ENCODE results near the gene SGPL1.
A peak's percentile ranks its signal among the peaks of the same experiment; 100 is the strongest.

SGPL1 gene

DNA sequence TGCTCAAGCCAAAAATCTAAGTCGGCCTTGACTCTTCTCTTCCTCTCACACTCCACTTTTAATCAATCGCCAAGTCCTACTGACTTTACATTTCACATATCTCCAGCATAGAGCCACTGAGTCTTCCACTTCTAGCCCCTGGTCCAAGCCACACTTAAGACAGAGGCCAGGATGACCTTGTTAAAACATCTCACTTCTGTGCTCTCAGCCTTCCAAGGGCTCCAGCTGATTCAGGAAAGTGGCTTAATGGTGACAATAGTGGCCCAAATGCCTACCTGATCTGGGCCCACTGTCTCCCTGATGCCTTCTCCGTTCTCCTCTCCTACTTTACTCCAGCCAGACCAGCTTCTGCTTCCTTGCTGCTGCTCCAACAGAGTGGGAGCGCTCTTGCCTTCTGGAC is 35.0 kb upstream of the SGPL1 start:
- Histone ChIP-seq H2BK120ac (ENCODE audit: low read depth, low read length) (no peak overlapping the region), H2AK5ac (ENCODE audit: low read length, severe bottlenecking) (no peak overlapping the region), H3K18ac (ENCODE audit: low read depth in 1 of 2, low read length in 2 of 2) (no peak overlapping the region), H2AFZ (ENCODE audit: low read depth, low read length) (no peak overlapping the region), H3K9ac (ENCODE audit: low read length) (no peak overlapping the region), H3K4ac (ENCODE audit: low read depth in 1 of 2, low read length in 2 of 2) (no peak overlapping the region), H3K23ac (ENCODE audit: low read length in 2 of 2) (no peak overlapping the region), H4K91ac (ENCODE audit: low read length) (no peak overlapping the region), H3K14ac (ENCODE audit: low read length in 2 of 2) (no peak overlapping the region), H3K36me3 (ENCODE audit: control insufficient read depth in 1 of 2, insufficient read depth in 2 of 2, low read depth in 1 of 2, low read length in 2 of 2) (no peaks in the 10 kb centered on the region), H2BK5ac (ENCODE audit: low read depth, low read length, poor library complexity, severe bottlenecking) (no peak overlapping the region), H2BK15ac (ENCODE audit: low read depth, poor library complexity, severe bottlenecking) (no peak overlapping the region), H3K79me1 (replicated peaks; ENCODE audit: low read length, poor library complexity, severe bottlenecking) (no peaks in the 10 kb centered on the region), H4K8ac (ENCODE audit: low read length) (no peak overlapping the region), H3K9me3 (ENCODE audit: control insufficient read depth, low read length) (no peaks in the 10 kb centered on the region), H3K4me3 (ENCODE audit: insufficient read depth in 1 of 2, low read depth in 1 of 2, low read length in 2 of 2) (no peak overlapping the region), H3K27ac (ENCODE audit: low read length, poor library complexity, severe bottlenecking) (no peak overlapping the region), H3K4me2 (ENCODE audit: low read length, poor library complexity, severe bottlenecking) (no peak overlapping the region), H3K4me1 (ENCODE audit: control insufficient read depth, insufficient read depth, low read depth, low read length) (no peaks in the 10 kb centered on the region), H3K27me3 (ENCODE audit: control insufficient read depth in 1 of 2, insufficient read depth in 1 of 2, low read length in 2 of 2) (peaks cover 22 to 27% of the 10 kb centered on the region in 2 experiments), H2BK12ac (ENCODE audit: low read length in 2 of 2) (no peak overlapping the region)
- 90% methylated on average over 4 of the region's 4 CpGs for WGBS
- no peak for DNase-seq

DNA sequence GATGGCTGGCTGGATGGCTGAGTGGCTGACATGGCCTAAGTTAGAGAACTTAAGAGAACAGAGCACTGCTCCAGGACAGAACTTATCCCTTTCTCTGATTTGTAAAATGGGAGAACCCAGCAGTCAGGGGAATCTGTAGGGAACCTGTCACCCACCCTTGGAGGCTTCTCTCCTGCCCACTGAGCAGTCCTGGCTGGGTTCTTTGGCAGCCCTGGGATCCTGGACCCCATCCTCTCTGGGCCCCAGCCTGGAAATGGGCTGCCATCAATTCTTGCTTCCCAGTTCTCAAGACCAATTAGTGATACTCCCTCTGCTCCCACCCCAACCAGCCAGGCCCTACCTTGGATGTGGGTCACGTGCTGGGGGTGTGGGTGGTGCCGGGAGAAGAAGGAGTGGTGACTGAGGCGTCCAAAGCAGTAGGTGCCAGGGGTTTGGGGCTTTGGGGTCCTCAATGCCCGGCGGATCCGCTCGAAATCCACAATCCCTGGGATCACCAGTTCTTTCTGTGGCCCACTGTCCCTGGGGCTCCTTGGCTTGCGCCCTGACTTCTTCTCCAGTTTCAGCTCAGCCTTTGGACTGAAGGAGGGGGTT is 34.2 kb upstream of the SGPL1 start:
- no peaks in the 10 kb centered on the region for H3K36me3 ChIP-seq (ENCODE audit: control insufficient read depth in 1 of 2, insufficient read depth in 2 of 2, low read depth in 1 of 2, low read length in 2 of 2)
- H3K23ac ChIP-seq (ENCODE audit: low read length in 2 of 2), result no peak overlapping the region
- H3K9ac ChIP-seq (ENCODE audit: low read length), result no peak overlapping the region
- H4K91ac ChIP-seq (ENCODE audit: low read length), result no peak overlapping the region
- no peak overlapping the region for H3K27ac ChIP-seq (ENCODE audit: low read length, poor library complexity, severe bottlenecking)
- H3K4ac ChIP-seq (ENCODE audit: low read depth in 1 of 2, low read length in 2 of 2), result no peak overlapping the region
- no peaks in the 10 kb centered on the region for H3K9me3 ChIP-seq (ENCODE audit: control insufficient read depth, low read length)
- no peak overlapping the region for H2BK12ac ChIP-seq (ENCODE audit: low read length in 2 of 2)
- H3K14ac ChIP-seq (ENCODE audit: low read length in 2 of 2), result no peak overlapping the region
- H2AK5ac ChIP-seq (ENCODE audit: low read length, severe bottlenecking), result no peak overlapping the region
- 83% methylated on average over 8 of the region's 8 CpGs for WGBS
- no peak overlapping the region for H2BK120ac ChIP-seq (ENCODE audit: low read depth, low read length)
- H2AFZ ChIP-seq (ENCODE audit: low read depth, low read length), result no peak overlapping the region
- H3K18ac ChIP-seq (ENCODE audit: low read depth in 1 of 2, low read length in 2 of 2), result no peak overlapping the region
- H3K4me1 ChIP-seq (ENCODE audit: control insufficient read depth, insufficient read depth, low read depth, low read length), result no peaks in the 10 kb centered on the region
- H3K79me1 ChIP-seq (replicated peaks; ENCODE audit: low read length, poor library complexity, severe bottlenecking), result no peaks in the 10 kb centered on the region
- H4K8ac ChIP-seq (ENCODE audit: low read length), result no peak overlapping the region
- H3K4me2 ChIP-seq (ENCODE audit: low read length, poor library complexity, severe bottlenecking), result no peak overlapping the region
- H3K27me3 ChIP-seq (ENCODE audit: control insufficient read depth in 1 of 2, insufficient read depth in 1 of 2, low read length in 2 of 2), result peaks cover 22 to 28% of the 10 kb centered on the region in 2 experiments
- DNase-seq, result no peak
- no peak overlapping the region for H2BK5ac ChIP-seq (ENCODE audit: low read depth, low read length, poor library complexity, severe bottlenecking)
- H2BK15ac ChIP-seq (ENCODE audit: low read depth, poor library complexity, severe bottlenecking), result no peak overlapping the region
- H3K4me3 ChIP-seq (ENCODE audit: insufficient read depth in 1 of 2, low read depth in 1 of 2, low read length in 2 of 2), result no peak overlapping the region

DNA sequence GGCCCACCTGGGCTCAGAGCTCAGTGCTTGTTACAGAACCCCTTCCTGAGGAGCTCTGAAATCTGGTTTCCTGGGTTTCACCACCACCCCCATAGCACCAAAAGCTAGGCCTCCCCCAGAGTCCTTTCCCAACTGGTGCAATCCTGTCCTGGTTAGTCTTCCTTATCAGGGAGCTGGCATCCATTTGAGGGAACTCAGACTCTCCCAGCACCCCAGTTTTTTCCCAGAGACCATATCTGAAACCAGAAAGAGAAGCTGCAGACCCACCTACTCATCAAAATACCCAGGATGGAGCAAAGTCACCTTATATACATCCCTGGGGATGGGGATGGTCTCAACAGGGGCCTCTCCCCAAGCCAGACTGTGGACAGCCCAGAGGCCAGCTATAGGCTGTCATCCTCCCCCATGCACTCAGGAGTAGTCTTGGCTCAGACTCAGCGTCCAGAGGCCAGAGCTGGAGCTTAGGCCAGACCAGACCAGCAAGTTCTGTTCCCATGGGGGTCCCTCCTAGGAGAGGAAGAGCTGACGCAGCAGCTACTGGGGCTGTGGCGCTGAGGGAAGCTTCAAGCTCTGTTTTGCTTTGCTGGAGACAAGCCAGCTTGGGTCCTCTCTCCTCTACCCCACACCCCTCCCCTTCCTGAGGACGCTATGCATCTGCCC is 33.5 kb upstream of the SGPL1 start:
- Histone ChIP-seq H3K4me3 (ENCODE audit: insufficient read depth in 1 of 2, low read depth in 1 of 2, low read length in 2 of 2) (no peak overlapping the region), H2BK120ac (ENCODE audit: low read depth, low read length) (no peak overlapping the region), H3K27me3 (ENCODE audit: control insufficient read depth in 1 of 2, insufficient read depth in 1 of 2, low read length in 2 of 2) (peaks cover 22 to 28% of the 10 kb centered on the region in 2 experiments), H3K4me2 (ENCODE audit: low read length, poor library complexity, severe bottlenecking) (no peak overlapping the region), H3K4me1 (ENCODE audit: control insufficient read depth, insufficient read depth, low read depth, low read length) (peaks cover 2% of the 10 kb centered on the region), H3K23ac (ENCODE audit: low read length in 2 of 2) (no peak overlapping the region), H2AFZ (ENCODE audit: low read depth, low read length) (no peak overlapping the region), H3K36me3 (ENCODE audit: control insufficient read depth in 1 of 2, insufficient read depth in 2 of 2, low read depth in 1 of 2, low read length in 2 of 2) (no peaks in the 10 kb centered on the region), H2BK15ac (ENCODE audit: low read depth, poor library complexity, severe bottlenecking) (no peak overlapping the region), H4K91ac (ENCODE audit: low read length) (no peak overlapping the region), H2BK12ac (ENCODE audit: low read length in 2 of 2) (no peak overlapping the region), H3K9me3 (ENCODE audit: control insufficient read depth, low read length) (no peaks in the 10 kb centered on the region), H3K18ac (ENCODE audit: low read depth in 1 of 2, low read length in 2 of 2) (no peak overlapping the region), H2BK5ac (ENCODE audit: low read depth, low read length, poor library complexity, severe bottlenecking) (no peak overlapping the region), H3K4ac (ENCODE audit: low read depth in 1 of 2, low read length in 2 of 2) (no peak overlapping the region), H3K14ac (ENCODE audit: low read length in 2 of 2) (no peak overlapping the region), H3K27ac (ENCODE audit: low read length, poor library complexity, severe bottlenecking) (no peak overlapping the region), H3K79me1 (replicated peaks; ENCODE audit: low read length, poor library complexity, severe bottlenecking) (no peaks in the 10 kb centered on the region), H4K8ac (ENCODE audit: low read length) (no peak overlapping the region), H2AK5ac (ENCODE audit: low read length, severe bottlenecking) (no peak overlapping the region), H3K9ac (ENCODE audit: low read length) (no peak overlapping the region)
- no peak for DNase-seq
- WGBS, result 62% methylated on average over 4 of the region's 4 CpGs

DNA sequence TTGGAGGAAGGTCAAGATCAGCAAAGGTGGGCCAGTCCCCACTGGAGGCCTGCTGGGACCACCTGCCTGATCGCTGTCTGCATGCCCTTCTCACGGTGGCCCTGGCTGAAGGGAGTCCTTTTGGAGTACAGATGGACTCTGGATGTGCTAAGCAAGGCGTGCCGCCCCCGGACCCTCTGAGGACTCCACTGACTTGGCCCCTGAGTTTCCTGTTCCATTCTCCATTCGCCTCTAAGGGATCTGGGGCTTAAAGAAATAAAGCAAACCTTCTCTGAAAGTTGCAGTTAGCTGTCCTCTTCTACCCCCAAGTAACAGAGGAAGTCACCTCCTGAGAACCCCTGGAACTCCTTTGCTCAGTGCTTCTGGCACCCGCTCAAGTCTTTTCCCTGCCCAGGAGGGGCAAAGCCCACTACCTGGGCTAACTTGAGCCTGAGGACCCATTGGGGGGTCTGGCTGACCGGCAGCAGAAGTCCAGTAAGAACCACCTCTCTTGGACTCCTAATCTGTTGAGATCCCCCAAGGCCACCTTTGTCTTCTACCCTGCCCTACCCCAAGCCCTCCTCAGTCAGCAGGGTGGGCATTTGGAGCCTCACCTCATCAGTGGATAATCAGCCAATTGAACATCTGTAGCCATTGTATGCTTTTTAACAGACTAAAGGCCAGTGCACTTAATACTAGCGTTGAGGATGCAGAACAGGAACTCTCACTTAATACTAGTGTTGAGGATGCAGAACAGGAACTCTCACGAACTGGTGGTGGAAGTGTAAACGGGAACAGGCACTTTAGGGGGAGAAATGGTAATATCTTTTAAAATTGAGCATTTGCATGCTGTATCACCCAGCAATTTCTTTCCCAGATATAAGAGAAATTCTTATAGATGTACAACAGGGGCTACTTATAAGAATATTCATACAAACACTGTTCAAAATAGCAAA is 32.7 kb upstream of the SGPL1 start:
- Histone ChIP-seq H2BK12ac (ENCODE audit: low read length in 2 of 2) (no peak overlapping the region), H2AK5ac (ENCODE audit: low read length, severe bottlenecking) (no peak overlapping the region), H3K4me1 (ENCODE audit: control insufficient read depth, insufficient read depth, low read depth, low read length) (peaks cover 2% of the 10 kb centered on the region), H4K91ac (ENCODE audit: low read length) (peak overlapping the region; percentile 36), H3K9me3 (ENCODE audit: control insufficient read depth, low read length) (no peaks in the 10 kb centered on the region), H2BK15ac (ENCODE audit: low read depth, poor library complexity, severe bottlenecking) (no peak overlapping the region), H3K14ac (ENCODE audit: low read length in 2 of 2) (no peak overlapping the region), H3K79me1 (replicated peaks; ENCODE audit: low read length, poor library complexity, severe bottlenecking) (no peaks in the 10 kb centered on the region), H3K27me3 (ENCODE audit: control insufficient read depth in 1 of 2, insufficient read depth in 1 of 2, low read length in 2 of 2) (peaks cover 22 to 28% of the 10 kb centered on the region in 2 experiments), H3K23ac (ENCODE audit: low read length in 2 of 2) (no peak overlapping the region), H3K4ac (ENCODE audit: low read depth in 1 of 2, low read length in 2 of 2) (no peak overlapping the region), H3K9ac (ENCODE audit: low read length) (no peak overlapping the region), H2AFZ (ENCODE audit: low read depth, low read length) (no peak overlapping the region), H2BK120ac (ENCODE audit: low read depth, low read length) (no peak overlapping the region), H3K4me2 (ENCODE audit: low read length, poor library complexity, severe bottlenecking) (no peak overlapping the region), H3K27ac (ENCODE audit: low read length, poor library complexity, severe bottlenecking) (no peak overlapping the region), H3K4me3 (ENCODE audit: insufficient read depth in 1 of 2, low read depth in 1 of 2, low read length in 2 of 2) (no peak overlapping the region), H3K36me3 (ENCODE audit: control insufficient read depth in 1 of 2, insufficient read depth in 2 of 2, low read depth in 1 of 2, low read length in 2 of 2) (no peaks in the 10 kb centered on the region), H2BK5ac (ENCODE audit: low read depth, low read length, poor library complexity, severe bottlenecking) (no peak overlapping the region), H4K8ac (ENCODE audit: low read length) (no peak overlapping the region), H3K18ac (ENCODE audit: low read depth in 1 of 2, low read length in 2 of 2) (no peak overlapping the region)
- 85% methylated on average over 10 of the region's 11 CpGs for WGBS
- no peak for DNase-seq

Data from mesenchymal stem cell (in vitro differentiated cells and primary cell).